Stimulated activated CD8-positive, alpha-beta memory T cell treated with anti-CD3 and anti-CD28 coated beads, Interleukin-12 subunit alpha, Interleukin-12 subunit beta, amount 100 ng/mL, for 1 hour (primary cell): ENCODE data around the gene APBA2.

Source experiments
- DNase-seq: peaks from one replicate; pipeline ENCODE4 v3.0.0-alpha.2; 2020; ENCODE audit warnings: low read depth

Gene APBA2

GRCh38 chr15:29105151-29105854, 219.5 kb downstream of the APBA2 start:
- DNase-seq: no peak

GRCh38 chr15:29106116-29106515, 220.3 kb downstream of the APBA2 start:
- no peak for DNase-seq

GRCh38 chr15:29106551-29107290, 220.9 kb downstream of the APBA2 start:
- no peak for DNase-seq

GRCh38 chr15:29107291-29107890, 221.6 kb downstream of the APBA2 start:
- no peak for DNase-seq

- no peak for DNase-seq
Observed at GRCh38 chr15:29107971-29108645, 222.3 kb downstream of the APBA2 start.

- DNase-seq: no peak
Observed at GRCh38 chr15:29109762-29110161, 224.0 kb downstream of the APBA2 start.

- no peak for DNase-seq
Observed at GRCh38 chr15:29110176-29110575, 224.4 kb downstream of the APBA2 start.

GRCh38 chr15:29110733-29111132, 225.0 kb downstream of the APBA2 start:
- DNase-seq: no peak

- DNase-seq: no peak
Observed at GRCh38 chr15:29111705-29112281, 226.0 kb downstream of the APBA2 start.

- DNase-seq: no peak
Observed at GRCh38 chr15:29113336-29114220, 227.8 kb downstream of the APBA2 start.

GRCh38 chr15:29114221-29115092, 228.7 kb downstream of the APBA2 start:
- DNase-seq: no peak

- no peak for DNase-seq
Observed at GRCh38 chr15:29115093-29115991, 229.6 kb downstream of the APBA2 start.

GRCh38 chr15:29116970-29117700, 231.4 kb downstream of the APBA2 start:
- no peak for DNase-seq

- DNase-seq: no peak
Observed at GRCh38 chr15:29117778-29118177, 232.0 kb downstream of the APBA2 start.

GRCh38 chr15:29119847-29120246, 234.1 kb downstream of the APBA2 start:
- no peak for DNase-seq

GRCh38 chr15:29120593-29121368, 235.0 kb downstream of the APBA2 start:
- DNase-seq: no peak

GRCh38 chr15:29121369-29121656, 235.5 kb downstream of the APBA2 start:
- DNase-seq: no peak

GRCh38 chr15:29121907-29122306, 236.1 kb downstream of the APBA2 start:
- no peak for DNase-seq
